ENCODE measurements around the gene TMEM219. TPM values are rescaled to one million over a fixed set of nuclear protein-coding genes. Genes with fewer than 3 reads are reported as not detected.
A peak's percentile ranks its signal among the peaks of the same experiment; 100 is the strongest.

Gene TMEM219
- total RNA-seq, 4 donors from 2014 or later = 78.0 to 109 (median 106) TPM

GRCh38 chr16:29985271-29985811, 23.5 kb downstream of the TMEM219 start:
- H3K36me3 ChIP-seq = peaks cover 100% of the 10 kb centered on the region
- no peak overlapping the region for H3K27ac ChIP-seq

GRCh38 chr16:29986231-29986630, 24.4 kb downstream of the TMEM219 start:
- TF ChIP-seq POLR2AphosphoS5 (IDR thresholded peaks at IDR 0.05) (no peak), POLR2A (IDR thresholded peaks at IDR 0.05) (no peak), EP300 (IDR thresholded peaks at IDR 0.05) (no peak), CTCF (IDR thresholded peaks at IDR 0.05) (no peak)
- no peaks in the 10 kb centered on the region for H3K4me1 ChIP-seq
- no peak overlapping the region for H3K27ac ChIP-seq
- H3K36me3 ChIP-seq = peaks cover 100% of the 10 kb centered on the region
- no peak for DNase-seq (ENCODE audit: low spot score in 2 of 2)
- no peaks in the 10 kb centered on the region for H3K27me3 ChIP-seq
- no peak overlapping the region for H3K4me3 ChIP-seq
- WGBS = 93% methylated on average over 19 of the region's 20 CpGs
- no peaks in the 10 kb centered on the region for H3K9me3 ChIP-seq

More at GRCh38 chr16:29985271-29985811, 23.5 kb downstream of the TMEM219 start:
- H3K4me1 ChIP-seq = no peaks in the 10 kb centered on the region
- peak in 1 of 2 donors; percentile 49 for DNase-seq (ENCODE audit: low spot score in 2 of 2)
- 95% methylated on average over 27 of the region's 28 CpGs for WGBS
- no peak overlapping the region for H3K4me3 ChIP-seq
- H3K9me3 ChIP-seq = no peaks in the 10 kb centered on the region
- no peak for TF ChIP-seq EP300 (IDR thresholded peaks at IDR 0.05)
- no peak for TF ChIP-seq CTCF (IDR thresholded peaks at IDR 0.05)
- TF ChIP-seq POLR2AphosphoS5 (IDR thresholded peaks at IDR 0.05) = no peak
- no peak for TF ChIP-seq POLR2A (IDR thresholded peaks at IDR 0.05)
- no peaks in the 10 kb centered on the region for H3K27me3 ChIP-seq

GRCh38 chr16:29986931-29987330, 25.1 kb downstream of the TMEM219 start:
- no peaks in the 10 kb centered on the region for H3K9me3 ChIP-seq
- WGBS = 79% methylated on average over 5 of the region's 5 CpGs
- H3K27me3 ChIP-seq = no peaks in the 10 kb centered on the region
- no peak overlapping the region for H3K4me3 ChIP-seq
- H3K27ac ChIP-seq = no peak overlapping the region
- no peak for DNase-seq (ENCODE audit: low spot score in 2 of 2)
- no peak for TF ChIP-seq CTCF (IDR thresholded peaks at IDR 0.05)
- no peak for TF ChIP-seq POLR2AphosphoS5 (IDR thresholded peaks at IDR 0.05)
- TF ChIP-seq EP300 (IDR thresholded peaks at IDR 0.05) = no peak
- TF ChIP-seq POLR2A (IDR thresholded peaks at IDR 0.05) = no peak
- H3K36me3 ChIP-seq = peaks cover 100% of the 10 kb centered on the region
- H3K4me1 ChIP-seq = no peaks in the 10 kb centered on the region

GRCh38 chr16:29987371-29988085, 25.6 kb downstream of the TMEM219 start:
- Histone ChIP-seq H3K27me3 (no peaks in the 10 kb centered on the region), H3K4me1 (no peaks in the 10 kb centered on the region), H3K27ac (no peak overlapping the region), H3K36me3 (peaks cover 100% of the 10 kb centered on the region), H3K9me3 (no peaks in the 10 kb centered on the region), H3K4me3 (no peak overlapping the region)
- no peak for TF ChIP-seq POLR2A (IDR thresholded peaks at IDR 0.05)
- no peak for TF ChIP-seq CTCF (IDR thresholded peaks at IDR 0.05)
- TF ChIP-seq POLR2AphosphoS5 (IDR thresholded peaks at IDR 0.05) = no peak
- TF ChIP-seq EP300 (IDR thresholded peaks at IDR 0.05) = no peak
- peak in 1 of 2 donors; percentile 56 for DNase-seq (ENCODE audit: low spot score in 2 of 2)
- 97% methylated on average over 3 of the region's 35 CpGs for WGBS

- WGBS = 86% methylated on average over 17 of the region's 17 CpGs
- TF ChIP-seq POLR2AphosphoS5 (IDR thresholded peaks at IDR 0.05) = no peak
- no peak for TF ChIP-seq POLR2A (IDR thresholded peaks at IDR 0.05)
- TF ChIP-seq CTCF (IDR thresholded peaks at IDR 0.05) = no peak
- TF ChIP-seq EP300 (IDR thresholded peaks at IDR 0.05) = no peak
- no peaks in the 10 kb centered on the region for H3K9me3 ChIP-seq
- DNase-seq (ENCODE audit: low spot score in 2 of 2) = peak in 1 of 2 donors; percentile 57
- H3K4me3 ChIP-seq = no peak overlapping the region
- peaks cover 100% of the 10 kb centered on the region for H3K36me3 ChIP-seq
- H3K27me3 ChIP-seq = no peaks in the 10 kb centered on the region
- peaks cover 2% of the 10 kb centered on the region for H3K4me1 ChIP-seq
- H3K27ac ChIP-seq = no peak overlapping the region
These were observed 26.6 kb downstream of the TMEM219 start for GRCh38 chr16:29988346-29989075.
